Measurements from ENCODE around the gene ST3GAL6. TPM values are rescaled to one million over a fixed set of nuclear protein-coding genes. Genes with fewer than 3 reads are reported as not detected.
"Not testable (repeated sequence)": the region's sequence is repeated elsewhere in the genome, so short reads cannot be mapped to it uniquely, and the experiment has no call there.

The ST3GAL6 gene
- total RNA-seq, 1 donor from 2014 or later = 29.4 TPM

DNA sequence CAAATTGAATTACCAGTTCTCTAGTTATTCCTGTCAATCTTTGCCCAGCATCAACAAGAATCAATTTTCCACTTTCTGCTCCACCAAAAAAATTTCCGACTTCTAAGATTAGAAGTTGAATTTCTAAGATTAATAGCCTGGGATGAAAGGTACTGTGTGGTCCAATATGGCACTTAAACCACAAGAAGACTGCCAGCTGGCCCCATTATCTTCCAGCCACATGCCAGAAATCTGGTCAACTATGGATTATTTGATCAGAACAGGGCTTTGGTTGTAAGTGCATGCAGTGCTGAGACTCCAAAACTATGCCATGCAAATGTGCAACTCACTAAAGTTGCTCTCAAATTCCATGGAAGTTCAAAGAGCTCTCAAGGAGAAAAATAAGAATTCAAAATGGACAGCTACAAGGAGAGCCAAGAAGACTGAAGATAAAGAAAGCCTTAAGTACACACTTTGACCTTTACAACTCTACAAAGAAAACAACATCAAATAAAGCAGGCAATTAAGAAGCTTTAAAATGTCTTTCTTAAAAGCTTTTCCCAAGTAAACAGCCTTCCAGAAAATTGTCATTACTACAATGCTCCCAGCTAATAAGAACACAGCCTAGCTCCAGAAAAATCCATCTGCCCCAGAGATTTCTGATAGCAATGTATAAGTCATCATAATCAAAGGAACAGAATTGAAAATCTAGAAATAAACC lies 64.2 kb downstream of the ST3GAL6 start:
- TF ChIP-seq, protein P1, sequence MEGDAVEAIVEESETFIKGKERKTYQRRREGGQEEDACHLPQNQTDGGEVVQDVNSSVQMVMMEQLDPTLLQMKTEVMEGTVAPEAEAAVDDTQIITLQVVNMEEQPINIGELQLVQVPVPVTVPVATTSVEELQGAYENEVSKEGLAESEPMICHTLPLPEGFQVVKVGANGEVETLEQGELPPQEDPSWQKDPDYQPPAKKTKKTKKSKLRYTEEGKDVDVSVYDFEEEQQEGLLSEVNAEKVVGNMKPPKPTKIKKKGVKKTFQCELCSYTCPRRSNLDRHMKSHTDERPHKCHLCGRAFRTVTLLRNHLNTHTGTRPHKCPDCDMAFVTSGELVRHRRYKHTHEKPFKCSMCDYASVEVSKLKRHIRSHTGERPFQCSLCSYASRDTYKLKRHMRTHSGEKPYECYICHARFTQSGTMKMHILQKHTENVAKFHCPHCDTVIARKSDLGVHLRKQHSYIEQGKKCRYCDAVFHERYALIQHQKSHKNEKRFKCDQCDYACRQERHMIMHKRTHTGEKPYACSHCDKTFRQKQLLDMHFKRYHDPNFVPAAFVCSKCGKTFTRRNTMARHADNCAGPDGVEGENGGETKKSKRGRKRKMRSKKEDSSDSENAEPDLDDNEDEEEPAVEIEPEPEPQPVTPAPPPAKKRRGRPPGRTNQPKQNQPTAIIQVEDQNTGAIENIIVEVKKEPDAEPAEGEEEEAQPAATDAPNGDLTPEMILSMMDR (IDR thresholded peaks at IDR 0.05) = no peak
- no peak overlapping the region for H3K27ac ChIP-seq
- no peak for DNase-seq
- H3K36me3 ChIP-seq = peaks cover under 1% of the 10 kb centered on the region
- no peak overlapping the region for H3K4me3 ChIP-seq
- intact Hi-C loops (cut with DNase I) = no loop called here
- H3K4me1 ChIP-seq = no peaks in the 10 kb centered on the region
- no peak for ATAC-seq
- H3K9me3 ChIP-seq = peaks cover 4% of the 10 kb centered on the region
- no peaks in the 10 kb centered on the region for H3K27me3 ChIP-seq

DNA sequence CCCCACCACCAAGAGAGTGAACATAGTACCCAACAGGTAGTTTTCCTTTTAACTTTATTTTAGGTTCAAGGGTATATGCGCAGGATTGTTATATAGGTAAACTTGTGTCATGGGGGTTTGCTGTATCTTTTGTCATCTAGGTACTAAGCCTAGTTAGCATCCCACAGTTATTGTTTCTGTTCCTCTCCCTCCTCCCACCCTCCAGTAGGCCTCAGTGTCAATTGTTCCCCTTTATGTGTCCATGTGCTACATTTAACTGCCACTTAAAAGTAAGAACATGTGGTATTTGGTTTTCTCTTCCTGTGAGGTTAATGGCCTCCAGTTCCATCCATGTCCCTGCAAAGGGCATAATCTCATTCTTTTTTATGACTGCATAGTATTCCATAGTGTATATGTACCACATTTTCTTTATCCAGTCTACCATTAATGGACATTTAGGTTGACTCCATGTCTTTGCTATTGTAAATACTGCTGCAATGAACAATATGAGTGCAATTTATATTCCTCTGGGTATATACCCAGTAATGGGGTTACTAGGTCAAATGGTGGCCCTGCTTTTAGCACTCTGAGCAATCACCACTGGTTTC lies 66.2 kb downstream of the ST3GAL6 start:
- peaks cover 4% of the 10 kb centered on the region for H3K9me3 ChIP-seq
- H3K4me1 ChIP-seq = no peaks in the 10 kb centered on the region
- no peaks in the 10 kb centered on the region for H3K36me3 ChIP-seq
- TF ChIP-seq, protein P1 (IDR thresholded peaks at IDR 0.05) = no peak
- no peak overlapping the region for H3K4me3 ChIP-seq
- H3K27ac ChIP-seq = no peak overlapping the region
- ATAC-seq = no peak
- H3K27me3 ChIP-seq = no peaks in the 10 kb centered on the region
- intact Hi-C loops (cut with DNase I) = no loop called here
- no peak for DNase-seq

DNA sequence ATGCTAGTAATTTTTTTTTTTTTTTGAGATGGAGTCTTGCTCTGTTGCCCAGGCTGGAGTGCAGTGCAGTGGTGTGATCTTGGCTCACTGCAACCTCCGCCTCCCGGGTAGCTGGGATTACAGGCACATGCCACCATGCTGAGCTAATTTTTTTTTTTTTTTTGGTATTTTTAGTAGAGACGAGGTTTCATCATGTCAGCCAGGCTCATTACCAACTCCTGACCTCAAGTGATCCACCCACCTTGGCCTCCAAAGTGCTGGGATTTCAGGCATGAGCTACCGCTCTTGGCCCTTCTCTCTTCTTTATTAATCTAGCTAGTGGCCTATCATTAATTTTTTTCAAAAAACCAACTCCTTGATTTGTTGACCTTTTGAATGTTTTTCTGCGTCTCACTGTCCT lies 67.9 kb downstream of the ST3GAL6 start:
- intact Hi-C loops (cut with DNase I); H3K4me1 ChIP-seq; H3K9me3 ChIP-seq; H3K27me3 ChIP-seq; H3K27ac ChIP-seq; H3K4me3 ChIP-seq; H3K36me3 ChIP-seq; DNase-seq; ATAC-seq: not testable (repeated sequence)

DNA sequence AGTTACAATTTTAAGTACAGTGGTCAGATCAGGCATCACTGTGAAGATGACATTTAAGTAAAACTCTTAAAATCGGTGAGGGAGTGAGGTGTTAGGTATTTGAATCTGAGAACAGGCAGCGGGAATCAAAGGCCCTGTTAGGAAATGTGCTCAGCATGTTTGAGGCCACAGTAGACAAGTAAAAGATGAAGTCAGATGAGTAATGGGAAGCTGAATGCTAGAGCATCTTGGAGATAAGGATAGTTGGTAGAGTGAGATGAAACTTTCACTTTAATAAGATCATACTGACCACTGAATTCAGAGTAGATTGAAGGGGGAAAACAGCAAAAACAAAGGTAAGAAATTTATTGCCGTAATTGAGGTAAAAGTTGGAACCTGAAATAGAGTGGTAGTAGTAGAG lies 76.7 kb downstream of the ST3GAL6 start:
- TF ChIP-seq, protein P1 (IDR thresholded peaks at IDR 0.05) = no peak
- intact Hi-C loops (cut with DNase I) = no loop called here
- H3K4me3 ChIP-seq = no peak overlapping the region
- peaks cover 8% of the 10 kb centered on the region for H3K4me1 ChIP-seq
- H3K27ac ChIP-seq = no peak overlapping the region
- no peaks in the 10 kb centered on the region for H3K36me3 ChIP-seq
- H3K9me3 ChIP-seq = no peaks in the 10 kb centered on the region
- no peak for DNase-seq
- ATAC-seq = no peak
- no peaks in the 10 kb centered on the region for H3K27me3 ChIP-seq

DNA sequence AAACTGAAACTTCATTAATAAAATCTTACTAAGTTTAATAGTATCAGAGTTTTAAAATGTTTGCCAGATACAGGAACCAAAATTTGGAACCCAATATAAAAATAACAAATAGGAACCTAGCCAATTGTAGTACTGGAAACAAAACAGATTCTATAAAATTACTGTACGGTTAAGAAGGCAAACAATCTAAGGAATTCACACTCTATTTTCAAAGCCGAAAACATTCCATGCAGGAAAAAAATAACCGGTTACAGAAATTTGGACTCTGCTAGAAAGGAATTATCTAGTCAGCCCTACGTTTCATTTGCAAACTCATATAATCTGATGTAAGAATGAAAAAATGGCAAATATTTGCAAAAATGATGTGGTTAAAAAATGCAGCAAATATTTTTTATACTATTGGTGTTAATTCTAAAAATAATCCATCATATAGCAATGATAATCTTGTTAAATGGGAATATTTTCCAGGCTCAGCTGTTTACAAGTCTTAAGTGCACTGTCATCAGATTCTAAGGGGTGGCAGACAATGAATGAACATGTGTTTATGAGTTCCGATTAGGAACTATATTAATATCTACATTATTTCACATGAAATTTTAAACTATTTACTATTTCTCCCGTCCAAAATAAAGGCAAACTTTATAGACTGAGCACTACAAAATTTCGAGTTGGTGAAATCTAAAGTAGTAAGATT lies 80.3 kb downstream of the ST3GAL6 start:
- no peaks in the 10 kb centered on the region for H3K27me3 ChIP-seq
- no peaks in the 10 kb centered on the region for H3K9me3 ChIP-seq
- intact Hi-C loops (cut with DNase I) = no loop called here
- H3K27ac ChIP-seq = no peak overlapping the region
- H3K4me3 ChIP-seq = no peak overlapping the region
- H3K36me3 ChIP-seq = no peaks in the 10 kb centered on the region
- peaks cover 8% of the 10 kb centered on the region for H3K4me1 ChIP-seq
- ATAC-seq = no peak
- no peak for DNase-seq
- TF ChIP-seq, protein P1 (IDR thresholded peaks at IDR 0.05) = no peak

Other genes with a start within 250 kb of the ST3GAL6 start
- gene CLDND1, start 240.4 kb upstream of the ST3GAL6 start, total RNA-seq = 90.9 TPM
- 2.5 TPM for gene GPR15, start 231.4 kb upstream of the ST3GAL6 start, total RNA-seq
- gene CPOX, start 169.7 kb upstream of the ST3GAL6 start, total RNA-seq = 15.8 TPM
- 35.8 TPM for gene DCBLD2, start 138.4 kb downstream of the ST3GAL6 start, total RNA-seq